IMR-90 (cell line): Measurements from ENCODE around the gene TMEM63C. TPM values are rescaled to one million over a fixed set of nuclear protein-coding genes. Genes with fewer than 3 reads are reported as not detected.

Source experiments
- ATAC-seq: fragments of 200-7000 bp; cut with Tn5 transposase; 2 replicates; pipeline ENCODE4 v1.9.1; 2020; ENCODE audit warnings: low read depth, mild to moderate bottlenecking, moderate library complexity
- BruUV-seq: library from RNA; stranded (reverse); fragments of 400-500 nt; replicated peaks from 2 replicates; lab custom pipeline; 2021; lab: Mats Ljungman, UMichigan
- CTCF ChIA-PET: fragments of 300-600 bp; formaldehyde crosslinking; extraction: SDS; loops from one replicate; lab custom pipeline; 2021; ENCODE audit warnings: antibody characterized with exemption; lab: Yijun Ruan, JAX
- POLR2A ChIA-PET: fragments of 300-600 bp; sonication (Branson Sonifier 250); formaldehyde crosslinking; loops from one replicate; lab custom pipeline; 2022; ENCODE audit warnings: antibody characterized with exemption; ENCODE audit not compliant: unreplicated experiment; lab: Charles Lee
- DNase-seq: peaks from one replicate; pipeline ENCODE4 v3.0.0; 2013
- H2AFZ ChIP-seq: replicated peaks from 2 replicates; pipeline ENCODE3; 2013; ENCODE audit warnings: low read length, mild to moderate bottlenecking; ENCODE audit not compliant: poor library complexity
- H2AK5ac ChIP-seq: 2 replicates; pipeline ENCODE4 v1.6.1; 2013; ENCODE audit warnings: low read depth, low read length, inconsistent platforms
- H2AK9ac ChIP-seq: replicated peaks from 2 replicates; pipeline ENCODE3; 2013; ENCODE audit warnings: mild to moderate bottlenecking, low read depth, low read length, moderate library complexity; ENCODE audit not compliant: poor library complexity
- H2BK120ac ChIP-seq: 2 replicates; pipeline ENCODE4 v1.6.1; 2013; ENCODE audit warnings: low read depth, low read length, inconsistent platforms
- H2BK15ac ChIP-seq: 3 replicates; pipeline ENCODE4 v1.6.1; 2013; ENCODE audit warnings: low read depth, low read length, inconsistent platforms
- H2BK20ac ChIP-seq: 2 replicates; pipeline ENCODE4 v1.6.1; 2013; ENCODE audit warnings: low read depth, mild to moderate bottlenecking, inconsistent platforms, low read length, moderate library complexity
- H2BK5ac ChIP-seq: 2 replicates; pipeline ENCODE4 v1.6.1; 2013; ENCODE audit warnings: mild to moderate bottlenecking, low read depth, low read length, inconsistent platforms; ENCODE audit not compliant: poor library complexity, severe bottlenecking
- H3K14ac ChIP-seq: replicated peaks from 2 replicates; pipeline ENCODE4 v1.6.1; 2013; ENCODE audit warnings: low read depth, low read length, inconsistent platforms
- H3K18ac ChIP-seq: 2 replicates; pipeline ENCODE4 v1.6.1; 2013; ENCODE audit warnings: low read depth, low read length, control low read depth
- H3K23ac ChIP-seq: 2 replicates; pipeline ENCODE4 v1.6.1; 2013; ENCODE audit warnings: low read depth, low read length, inconsistent platforms
- H3K27ac ChIP-seq: 2 replicates; pipeline ENCODE4 v1.5.1; 2013; ENCODE audit warnings: mild to moderate bottlenecking, control low read depth, low read length; ENCODE audit not compliant: insufficient read depth
- H3K27me3 ChIP-seq: 2 replicates; pipeline ENCODE4 v1.6.1; 2013; ENCODE audit warnings: low read length; ENCODE audit not compliant: control insufficient read depth, insufficient read depth
- H3K36me3 ChIP-seq: 2 replicates; pipeline ENCODE4 v1.6.1; 2013; ENCODE audit warnings: low read length, mixed read lengths; ENCODE audit not compliant: control insufficient read depth, insufficient read depth
- H3K4ac ChIP-seq: 2 replicates; pipeline ENCODE4 v1.6.1; 2013; ENCODE audit warnings: low read depth, low read length, inconsistent platforms
- H3K4me1 ChIP-seq: 2 replicates; pipeline ENCODE4 v1.6.1; 2013; ENCODE audit warnings: low read length, mixed read lengths; ENCODE audit not compliant: control insufficient read depth, insufficient read depth
- H3K4me2 ChIP-seq: 2 replicates; pipeline ENCODE4 v1.6.1; 2013; ENCODE audit warnings: low read depth, mild to moderate bottlenecking, control low read depth, low read length, moderate library complexity
- H3K4me3 ChIP-seq: 2 replicates; pipeline ENCODE4 v1.5.1; 2013; ENCODE audit warnings: low read depth, mild to moderate bottlenecking, control low read depth, low read length, moderate library complexity; ENCODE audit not compliant: insufficient read depth
- H3K56ac ChIP-seq: 2 replicates; pipeline ENCODE4 v1.6.1; 2013; ENCODE audit warnings: low read length, inconsistent platforms; ENCODE audit not compliant: insufficient read depth; ENCODE audit errors: extremely low read depth
- H3K79me1 ChIP-seq, 2 experiments: 2 replicates each; pipeline ENCODE4 v1.6.1; 2013; ENCODE audit warnings: low read length in 2 of 2, inconsistent platforms in 1 of 2, low read depth in 1 of 2
- H3K9ac ChIP-seq: 2 replicates; pipeline ENCODE4 v1.6.1; 2013; ENCODE audit warnings: low read depth, low read length, control low read depth
- H3K9me1 ChIP-seq: 2 replicates; pipeline ENCODE4 v1.6.1; 2013; ENCODE audit warnings: low read length, inconsistent platforms; ENCODE audit not compliant: insufficient read depth
- H3K9me3 ChIP-seq: 2 replicates; pipeline ENCODE4 v1.6.1; 2013; ENCODE audit warnings: low read length; ENCODE audit not compliant: control insufficient read depth, insufficient read depth
- H4K20me1 ChIP-seq: 2 replicates; pipeline ENCODE4 v1.6.1; 2013; ENCODE audit warnings: low read length, inconsistent platforms; ENCODE audit not compliant: insufficient read depth
- H4K5ac ChIP-seq: 2 replicates; pipeline ENCODE4 v1.6.1; 2013; ENCODE audit warnings: mild to moderate bottlenecking, low read depth, low read length, control low read depth
- H4K8ac ChIP-seq, 2 experiments: 2 replicates each; pipeline ENCODE4 v1.6.1; 2013; ENCODE audit warnings: low read depth in 2 of 2, low read length in 2 of 2, control low read depth in 1 of 2, inconsistent platforms in 1 of 2
- H4K91ac ChIP-seq: 2 replicates; pipeline ENCODE4 v1.6.1; 2013; ENCODE audit warnings: low read depth, low read length, inconsistent platforms; ENCODE audit not compliant: insufficient read depth
- CTCF ChIP-seq: conservative IDR thresholded peaks from 2 replicates; pipeline ENCODE4 v1.5.1; 2012; ENCODE audit warnings: mild to moderate bottlenecking, low read depth, low read length, improper control_type of control experiment
- RFX5 ChIP-seq: IDR thresholded peaks from 2 replicates; pipeline ENCODE4 v1.8.0; 2012; ENCODE audit warnings: low read depth, mild to moderate bottlenecking, low read length, moderate library complexity
- WGBS, 2 experiments: methylation state at CpG; one replicate each; pipeline versions ENCODE4 v1.1.5 to v1.1.7; 2013; ENCODE audit warnings: missing lambda C conversion rate in 2 of 2; ENCODE audit not compliant: insufficient read length in 1 of 2; ENCODE audit errors: extremely low coverage in 2 of 2; 5-methylcytosine and 5-hydroxymethylcytosine counted together
- dilution Hi-C: fragments of 300-500 bp; cut with HindIII; formaldehyde crosslinking; loops from one replicate; pipeline ENCODE4 v1.14.3; 2018; ENCODE audit warnings: low sequenced_read_pairs; ENCODE audit not compliant: unreplicated experiment
- in situ Hi-C: fragments of 300-500 bp; cut with MboI; formaldehyde crosslinking; loops from 3 replicates; pipeline ENCODE4 v1.14.3; 2019; ENCODE audit warnings: low sequenced_read_pairs, inconsistent platforms, mixed read lengths
- intact Hi-C: fragments of 100-400 bp; cut with micrococcal nuclease; formaldehyde crosslinking; loops from 2 replicates; pipeline ENCODE4 v1.10.0; 2022
- polyA plus RNA-seq, 3 experiments: library from polyadenylated mRNA; depleted of rRNA; stranded (reverse); fragments of >200 nt; gene quantifications; 2 replicates each; pipeline ENCODE4 v1.2.3, GENCODE V29; 2012; ENCODE audit warnings: low replicate concordance in 1 of 3
- total RNA-seq: library from RNA; depleted of rRNA; stranded (reverse); fragments of >200 nt; gene quantifications from 2 replicates; pipeline ENCODE4 v1.2.3, GENCODE V29; 2012

The TMEM63C gene
- total and polyA plus RNA-seq, 2 of the 4 experiments (the other 2 are of a cell fraction): under 0.01 TPM; not detected in 1

- dilution Hi-C loops: no loop called here
- Histone ChIP-seq H2BK20ac (no peak overlapping the region), H2AK5ac (no peak overlapping the region), H2BK5ac (no peak overlapping the region), H3K27me3 (no peaks in the 10 kb centered on the region), H3K36me3 (peaks cover 7% of the 10 kb centered on the region), H2BK15ac (no peak overlapping the region), H3K14ac (no peak overlapping the region), H3K4ac (no peak overlapping the region), H2AK9ac (no peak overlapping the region), H3K9me1 (peaks cover 3% of the 10 kb centered on the region; the same call in 1 of the 2 replicates), H3K4me3 (no peak overlapping the region), H2AFZ (no peak overlapping the region), H3K9me3 (no peaks in the 10 kb centered on the region), H2BK120ac (no peak overlapping the region), H3K4me1 (no peaks in the 10 kb centered on the region; the same call in 1 of the 2 replicates), H3K27ac (no peak overlapping the region), H3K9ac (no peak overlapping the region), H4K91ac (no peak overlapping the region), H4K5ac (no peak overlapping the region), H4K8ac (no peak overlapping the region), H3K56ac (no peak overlapping the region), H3K18ac (no peak overlapping the region), H3K79me1 (no peaks in the 10 kb centered on the region; a peak in 1 of 4 replicates), H4K20me1 (no peaks in the 10 kb centered on the region), H3K4me2 (no peak overlapping the region), H3K23ac (no peak overlapping the region)
- intact Hi-C loops: no loop called here
- POLR2A ChIA-PET: no interaction called here
- ATAC-seq (peak; percentile 77), DNase-seq (peak; percentile 75)
- 100% methylated on average over 1 of the region's 4 CpGs; no CpG with 5 or more reads in 1 of the 2 experiments for WGBS, 2 experiments
- CTCF ChIA-PET: interaction anchor here (1.4 kb wide), 1 partner anchor 25 kb away, joined by 4 read pairs; no protein-coding TSS in a partner anchor
- no peak for TF ChIP-seq RFX5
- peak; percentile 12; the same call in 1 of the 2 replicates for TF ChIP-seq CTCF
- in situ Hi-C loops: loop anchor here (10.0 kb wide), 1 partner anchor 254 kb away; no protein-coding TSS in a partner anchor
- BruUV-seq: no TSS peak
Measured at GRCh38 chr14:77290705-77291104, 109.1 kb downstream of the TMEM63C start.
